ENCODE results near the gene FUT7.

The FUT7 gene

DNA sequence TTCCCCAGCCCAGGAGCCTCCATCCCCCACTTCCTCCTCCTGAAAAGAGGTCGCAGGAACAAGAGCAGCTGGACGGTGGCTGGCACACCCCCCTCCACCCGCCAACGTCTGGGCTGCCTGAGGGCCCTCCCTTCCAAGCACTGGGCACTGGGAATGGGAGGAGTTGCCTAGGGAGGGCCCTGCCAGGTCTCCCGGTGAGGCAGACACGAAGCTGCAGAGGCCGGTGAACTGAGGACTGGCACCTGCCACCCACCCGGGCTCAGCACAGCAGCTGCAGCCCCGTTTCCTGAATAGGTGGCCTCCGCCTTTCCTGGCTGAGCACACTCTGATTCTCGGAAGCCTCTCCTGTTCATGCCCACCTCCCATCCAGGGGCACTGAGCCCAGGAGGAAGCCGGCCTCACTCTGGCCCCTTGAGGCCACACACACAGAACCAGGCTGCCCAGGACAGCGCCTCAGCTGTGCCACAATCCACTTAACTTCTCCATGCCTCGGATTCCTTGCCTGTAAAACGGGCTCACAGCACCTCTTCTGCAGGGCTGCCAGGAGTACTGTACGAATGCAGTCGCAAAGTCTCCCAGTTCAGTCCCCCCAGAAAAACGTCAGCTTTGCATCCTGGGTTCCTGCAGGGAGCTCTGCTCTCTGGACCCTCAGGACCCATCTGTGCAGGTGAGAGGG lies 12.8 kb upstream of the FUT7 start:
- TF ChIP-seq, protein P1, sequence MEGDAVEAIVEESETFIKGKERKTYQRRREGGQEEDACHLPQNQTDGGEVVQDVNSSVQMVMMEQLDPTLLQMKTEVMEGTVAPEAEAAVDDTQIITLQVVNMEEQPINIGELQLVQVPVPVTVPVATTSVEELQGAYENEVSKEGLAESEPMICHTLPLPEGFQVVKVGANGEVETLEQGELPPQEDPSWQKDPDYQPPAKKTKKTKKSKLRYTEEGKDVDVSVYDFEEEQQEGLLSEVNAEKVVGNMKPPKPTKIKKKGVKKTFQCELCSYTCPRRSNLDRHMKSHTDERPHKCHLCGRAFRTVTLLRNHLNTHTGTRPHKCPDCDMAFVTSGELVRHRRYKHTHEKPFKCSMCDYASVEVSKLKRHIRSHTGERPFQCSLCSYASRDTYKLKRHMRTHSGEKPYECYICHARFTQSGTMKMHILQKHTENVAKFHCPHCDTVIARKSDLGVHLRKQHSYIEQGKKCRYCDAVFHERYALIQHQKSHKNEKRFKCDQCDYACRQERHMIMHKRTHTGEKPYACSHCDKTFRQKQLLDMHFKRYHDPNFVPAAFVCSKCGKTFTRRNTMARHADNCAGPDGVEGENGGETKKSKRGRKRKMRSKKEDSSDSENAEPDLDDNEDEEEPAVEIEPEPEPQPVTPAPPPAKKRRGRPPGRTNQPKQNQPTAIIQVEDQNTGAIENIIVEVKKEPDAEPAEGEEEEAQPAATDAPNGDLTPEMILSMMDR (IDR thresholded peaks at IDR 0.05; ENCODE audit: low read depth, low read length) = no peak
- peak overlapping the region; percentile 61 for H3K4me3 ChIP-seq (ENCODE audit: low read depth, low read length)

DNA sequence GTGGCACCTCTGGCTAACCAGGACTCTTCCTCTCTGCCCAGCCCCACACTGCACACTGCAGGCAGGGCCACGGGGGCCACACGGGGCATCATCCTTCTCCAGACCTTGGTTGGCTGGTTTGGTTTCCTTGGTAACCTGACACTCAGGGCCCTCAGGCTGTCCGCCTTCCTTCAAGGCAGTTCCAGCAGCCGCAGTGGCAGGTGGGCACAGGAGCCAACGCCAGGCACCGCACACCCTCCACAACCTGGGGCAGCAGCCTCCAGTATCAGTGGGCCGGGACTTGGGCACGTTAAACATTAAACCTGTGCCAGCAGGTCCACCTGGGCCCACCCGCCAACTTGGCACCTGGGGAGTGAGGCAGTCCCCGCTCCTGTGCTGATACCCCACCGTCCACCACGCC lies 12.1 kb upstream of the FUT7 start:
- TF ChIP-seq, protein P1 (IDR thresholded peaks at IDR 0.05; ENCODE audit: low read depth, low read length) = no peak
- H3K4me3 ChIP-seq (ENCODE audit: low read depth, low read length) = no peak overlapping the region

DNA sequence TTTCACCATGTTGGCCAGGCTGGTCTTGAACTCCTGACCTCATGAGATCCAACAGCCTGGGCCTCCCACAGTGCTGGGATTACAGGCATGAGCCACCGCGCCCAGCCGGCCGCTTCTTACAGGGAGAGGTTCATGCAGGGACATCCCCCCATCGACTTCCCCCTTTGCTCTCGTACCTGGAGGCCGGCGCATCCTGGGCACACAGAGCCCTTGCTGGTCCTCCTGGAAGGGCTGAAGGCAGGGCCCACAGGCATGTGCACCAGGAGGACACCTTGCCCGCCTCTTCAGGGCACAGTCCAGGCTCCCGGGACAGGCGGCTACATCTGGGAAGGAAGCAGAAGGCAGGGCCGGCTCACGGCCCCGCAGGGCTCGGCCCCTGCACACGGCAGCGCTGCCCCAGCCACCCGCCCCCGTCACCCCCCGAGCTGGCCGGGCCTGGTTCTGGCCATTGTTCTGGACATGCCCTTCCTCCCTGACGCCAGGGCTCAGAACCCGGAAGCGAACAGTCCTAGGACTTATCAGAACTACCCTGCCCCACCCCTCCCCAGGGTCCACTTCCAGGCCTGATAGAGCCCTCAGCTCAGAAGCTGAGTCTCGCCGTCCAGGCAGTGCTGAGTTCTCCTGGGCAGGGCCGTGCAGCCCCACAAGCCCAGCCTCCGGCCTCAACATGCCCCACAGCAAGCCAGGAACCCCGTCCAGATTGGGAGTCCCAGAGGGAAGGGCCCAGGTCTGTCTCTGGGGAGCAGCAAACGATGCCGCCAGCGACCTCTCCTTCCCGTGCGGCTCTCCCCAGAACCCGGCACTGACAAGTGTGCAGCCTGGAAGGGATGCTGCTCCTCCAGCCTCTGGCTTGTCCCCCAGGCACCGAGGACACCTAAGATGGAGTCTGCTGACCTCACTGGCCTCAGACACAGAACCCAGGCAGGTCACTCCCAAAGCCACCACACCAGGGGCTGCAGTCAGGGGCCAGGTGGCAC lies 11.2 kb upstream of the FUT7 start:
- TF ChIP-seq, protein P1 (IDR thresholded peaks at IDR 0.05; ENCODE audit: low read depth, low read length) = no peak
- no peak overlapping the region for H3K4me3 ChIP-seq (ENCODE audit: low read depth, low read length)

DNA sequence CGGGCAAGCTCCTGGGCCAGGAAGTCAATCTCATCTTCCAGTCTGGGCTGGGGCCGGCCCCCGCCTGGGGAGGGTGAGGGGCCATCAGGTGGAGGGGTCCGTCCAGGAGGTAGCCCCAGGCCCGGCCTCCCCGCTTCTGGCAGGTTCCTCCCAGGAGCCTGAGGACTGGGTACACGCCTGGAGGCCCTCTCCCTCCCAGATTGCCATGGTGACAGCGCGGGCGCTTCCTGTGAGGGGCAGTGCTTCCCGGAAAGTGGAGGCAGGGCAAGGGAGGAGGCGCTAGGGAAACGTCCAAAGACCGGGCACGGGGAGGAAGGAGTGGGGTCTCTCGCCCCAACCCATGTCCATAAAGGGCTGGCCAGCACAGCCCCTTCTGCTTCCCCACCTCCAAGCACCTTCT lies 9.2 kb upstream of the FUT7 start:
- TF ChIP-seq, protein P1 (IDR thresholded peaks at IDR 0.05; ENCODE audit: low read depth, low read length) = no peak

DNA sequence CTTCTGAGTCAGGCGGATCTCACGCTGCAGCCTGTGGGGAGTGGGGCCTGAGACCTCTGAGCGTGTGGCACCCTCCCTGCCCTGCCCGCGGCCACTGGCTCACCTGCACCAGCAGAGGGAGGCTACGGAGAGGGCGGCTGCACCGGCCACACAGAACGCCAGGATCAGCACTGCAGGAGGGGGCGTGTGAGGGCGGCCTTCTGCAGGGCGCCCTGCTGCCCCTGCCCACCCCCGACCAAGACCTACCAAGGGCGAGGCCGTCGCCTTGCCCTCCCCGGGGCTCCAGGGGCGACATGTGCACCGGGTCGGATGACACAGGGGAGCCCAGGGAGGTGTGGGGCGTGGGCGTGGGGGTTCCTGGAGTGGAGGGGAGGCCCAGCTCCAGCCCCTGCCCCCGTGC lies 8.7 kb upstream of the FUT7 start:
- no peak overlapping the region for H3K4me3 ChIP-seq (ENCODE audit: low read depth, low read length)
- TF ChIP-seq, protein P1 (IDR thresholded peaks at IDR 0.05; ENCODE audit: low read depth, low read length) = no peak

More for the DNA sequence above, 9.2 kb upstream of the FUT7 start:
- H3K4me3 ChIP-seq (ENCODE audit: low read depth, low read length) = no peak overlapping the region

DNA sequence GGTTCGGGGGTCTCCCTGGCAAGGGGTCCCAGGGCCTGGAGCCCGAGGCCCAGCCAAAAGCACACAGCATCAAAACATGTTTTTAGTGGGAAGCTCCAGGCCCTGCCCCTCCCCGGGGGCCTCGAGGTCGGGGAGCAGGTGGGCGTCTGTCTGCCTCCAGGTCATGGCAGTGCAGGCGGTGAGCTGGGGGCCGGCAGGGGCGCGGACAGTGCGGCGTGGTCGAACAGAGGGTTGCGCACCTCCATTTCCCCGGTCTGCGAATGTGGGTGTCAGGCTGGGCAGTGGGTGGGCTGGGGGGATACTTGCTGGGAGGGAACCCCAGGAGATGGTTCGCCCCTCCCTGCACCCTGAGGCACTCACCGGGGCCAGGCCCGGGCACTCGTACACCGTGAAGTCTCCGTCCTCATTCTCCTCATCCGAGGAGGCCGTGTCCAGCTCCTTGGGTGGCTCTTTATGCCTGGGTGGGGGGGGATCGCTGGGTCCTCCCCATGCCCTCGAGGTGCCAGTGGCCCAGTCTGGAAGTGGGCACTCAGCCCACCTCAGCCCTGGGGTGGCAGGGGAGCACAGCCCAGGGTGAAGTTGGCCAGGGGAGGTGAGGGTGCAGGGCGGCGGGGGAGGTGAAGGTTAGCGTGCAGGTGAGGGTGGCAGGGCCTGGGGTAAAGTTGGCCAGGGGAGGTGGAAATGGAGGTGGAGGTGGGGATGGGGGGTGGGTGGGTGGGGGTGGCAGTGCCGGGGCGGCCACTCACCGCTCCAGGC lies 7.9 kb upstream of the FUT7 start:
- H3K4me3 ChIP-seq (ENCODE audit: low read depth, low read length) = no peak overlapping the region
- TF ChIP-seq, protein P1 (IDR thresholded peaks at IDR 0.05; ENCODE audit: low read depth, low read length) = no peak

Measured in WI38 (cell line).